WERI-Rb-1 (cell line): ENCODE measurements around the gene TFDP2.
"Not testable (repeated sequence)": the region's sequence is repeated elsewhere in the genome, so short reads cannot be mapped to it uniquely, and the experiment has no call there.

Experiments
- DNase-seq: peaks from one replicate; pipeline ENCODE4 v3.0.0-alpha.2; 2020
- H3K27ac ChIP-seq: fragments of 250-450 bp; sonication (Bioruptor Pico); 2 replicates; pipeline ENCODE4 v1.5.1; 2020; ENCODE audit warnings: mild to moderate bottlenecking, moderate library complexity
- H3K27me3 ChIP-seq: fragments of 250-450 bp; sonication (Bioruptor Pico); 2 replicates; pipeline ENCODE4 v1.5.1; 2021; ENCODE audit warnings: mild to moderate bottlenecking, low read depth, moderate library complexity; ENCODE audit not compliant: insufficient read depth, severe bottlenecking
- H3K36me3 ChIP-seq: fragments of 250-450 bp; sonication (Bioruptor Pico); 2 replicates; pipeline ENCODE4 v1.5.1; 2020; ENCODE audit warnings: mild to moderate bottlenecking, moderate library complexity
- H3K4me3 ChIP-seq: 2 replicates; pipeline ENCODE4 v1.5.1; 2011; ENCODE audit warnings: low read depth, mild to moderate bottlenecking, control low read depth, low read length
- H3K9me3 ChIP-seq: fragments of 250-450 bp; sonication (Bioruptor Pico); 2 replicates; pipeline ENCODE4 v1.5.1; 2021; ENCODE audit warnings: mild to moderate bottlenecking, moderate library complexity; ENCODE audit not compliant: severe bottlenecking
- CTCF ChIP-seq: IDR thresholded peaks from 2 replicates; pipeline ENCODE4 v1.5.1; 2011; ENCODE audit warnings: low read depth, mild to moderate bottlenecking, control low read depth, inconsistent platforms, low read length

Gene TFDP2

GRCh38 chr3:142077155-142077858 lies 72.0 kb downstream of the TFDP2 start:
- Histone ChIP-seq H3K27ac (no peak overlapping the region), H3K27me3 (no peaks in the 10 kb centered on the region), H3K4me3 (no peak overlapping the region), H3K9me3 (no peaks in the 10 kb centered on the region), H3K36me3 (no peaks in the 10 kb centered on the region; the same call in 1 of the 2 replicates)
- DNase-seq: no peak
- no peak for TF ChIP-seq CTCF

- H3K27me3 ChIP-seq, H3K36me3 ChIP-seq, H3K9me3 ChIP-seq, H3K4me3 ChIP-seq, DNase-seq, H3K27ac ChIP-seq: not testable (repeated sequence)
Measured at GRCh38 chr3:142075656-142076055, 73.7 kb downstream of the TFDP2 start.

GRCh38 chr3:142072816-142073215 lies 76.5 kb downstream of the TFDP2 start:
- H3K36me3 ChIP-seq: no peaks in the 10 kb centered on the region; the same call in 1 of the 2 replicates
- no peak overlapping the region for H3K4me3 ChIP-seq
- no peak for TF ChIP-seq CTCF
- no peak overlapping the region for H3K27ac ChIP-seq
- H3K27me3 ChIP-seq: no peaks in the 10 kb centered on the region
- no peaks in the 10 kb centered on the region for H3K9me3 ChIP-seq
- DNase-seq: no peak

GRCh38 chr3:142065932-142066331 lies 83.4 kb downstream of the TFDP2 start:
- Histone ChIP-seq H3K27me3 (no peaks in the 10 kb centered on the region), H3K9me3 (no peaks in the 10 kb centered on the region), H3K27ac (no peak overlapping the region), H3K4me3 (no peak overlapping the region), H3K36me3 (no peaks in the 10 kb centered on the region; the same call in 1 of the 2 replicates)
- no peak for TF ChIP-seq CTCF
- DNase-seq: no peak

GRCh38 chr3:142065344-142065743 lies 84.0 kb downstream of the TFDP2 start:
- H3K9me3 ChIP-seq: no peaks in the 10 kb centered on the region
- H3K36me3 ChIP-seq: no peaks in the 10 kb centered on the region; the same call in 1 of the 2 replicates
- no peak overlapping the region for H3K4me3 ChIP-seq
- H3K27ac ChIP-seq: no peak overlapping the region
- no peak for TF ChIP-seq CTCF
- no peaks in the 10 kb centered on the region for H3K27me3 ChIP-seq
- no peak for DNase-seq

- no peak overlapping the region for H3K4me3 ChIP-seq
- TF ChIP-seq CTCF: no peak
- H3K27me3 ChIP-seq: no peaks in the 10 kb centered on the region
Measured at GRCh38 chr3:142064454-142064853, 84.9 kb downstream of the TFDP2 start.

More at GRCh38 chr3:142064454-142064853, 84.9 kb downstream of the TFDP2 start:
- H3K9me3 ChIP-seq: no peaks in the 10 kb centered on the region
- no peak for DNase-seq
- no peak overlapping the region for H3K27ac ChIP-seq
- no peaks in the 10 kb centered on the region for H3K36me3 ChIP-seq
